Measurements from ENCODE around the gene OPA1. TPM values are rescaled to one million over a fixed set of nuclear protein-coding genes. Genes with fewer than 3 reads are reported as not detected.

OPA1 gene
- total RNA-seq, 1 experiment from 2014 or later = 62.5 TPM

DNA sequence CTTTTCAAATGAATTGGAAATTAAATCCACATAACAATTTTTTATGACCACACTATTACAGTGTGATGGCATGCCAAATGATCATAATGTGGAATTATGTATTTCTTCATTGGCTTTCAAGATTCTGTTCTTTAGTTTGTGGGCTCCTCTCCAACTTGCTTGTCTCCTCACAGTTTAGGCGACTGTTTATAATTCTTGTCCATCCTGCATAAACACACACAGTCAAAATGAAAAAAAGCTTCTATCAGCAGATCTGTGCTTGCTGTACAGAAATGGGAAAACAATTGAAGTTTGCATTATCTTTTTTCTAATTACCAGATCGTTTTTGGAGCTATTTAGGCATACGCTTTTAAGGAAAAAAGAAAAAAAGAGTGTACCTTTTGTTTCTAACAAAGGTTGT lies 37.0 kb downstream of the OPA1 start:
- no TSS peak for BruUV-seq (replicated peaks)

DNA sequence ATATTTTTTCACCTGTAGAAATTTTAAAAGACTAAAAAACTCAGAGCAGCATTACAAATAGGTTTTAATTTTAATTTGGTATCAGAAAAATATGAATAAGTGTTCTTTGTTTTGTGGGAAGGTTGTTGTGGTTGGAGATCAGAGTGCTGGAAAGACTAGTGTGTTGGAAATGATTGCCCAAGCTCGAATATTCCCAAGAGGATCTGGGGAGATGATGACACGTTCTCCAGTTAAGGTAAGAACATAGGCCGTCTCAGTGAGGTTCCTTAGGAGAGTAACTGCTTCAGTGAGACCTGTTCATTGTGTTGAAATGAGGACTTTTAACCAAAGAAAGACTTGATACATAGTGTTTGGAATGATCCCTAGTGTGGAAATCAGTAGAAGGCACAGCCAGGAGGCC lies 44.8 kb downstream of the OPA1 start:
- no peaks in the 10 kb centered on the region for H3K27me3 Mint-ChIP-seq (ENCODE audit: insufficient read depth, unreplicated experiment)
- POLR2A ChIA-PET = no interaction called here
- no TSS peak for BruUV-seq (replicated peaks)
- peak; percentile 18 for DNase-seq (ENCODE audit: unreplicated experiment)
- peaks cover 18% of the 10 kb centered on the region for H3K36me3 Mint-ChIP-seq (ENCODE audit: insufficient read depth, unreplicated experiment)
- H3K9me3 Mint-ChIP-seq (ENCODE audit: unreplicated experiment) = no peaks in the 10 kb centered on the region
- H3K4me1 Mint-ChIP-seq (ENCODE audit: insufficient read depth, unreplicated experiment) = no peaks in the 10 kb centered on the region
- intact Hi-C loops (cut with micrococcal nuclease) = no loop called here
- no peak overlapping the region for H3K27ac Mint-ChIP-seq (ENCODE audit: low read depth, unreplicated experiment)
- TF ChIP-seq, protein P1, sequence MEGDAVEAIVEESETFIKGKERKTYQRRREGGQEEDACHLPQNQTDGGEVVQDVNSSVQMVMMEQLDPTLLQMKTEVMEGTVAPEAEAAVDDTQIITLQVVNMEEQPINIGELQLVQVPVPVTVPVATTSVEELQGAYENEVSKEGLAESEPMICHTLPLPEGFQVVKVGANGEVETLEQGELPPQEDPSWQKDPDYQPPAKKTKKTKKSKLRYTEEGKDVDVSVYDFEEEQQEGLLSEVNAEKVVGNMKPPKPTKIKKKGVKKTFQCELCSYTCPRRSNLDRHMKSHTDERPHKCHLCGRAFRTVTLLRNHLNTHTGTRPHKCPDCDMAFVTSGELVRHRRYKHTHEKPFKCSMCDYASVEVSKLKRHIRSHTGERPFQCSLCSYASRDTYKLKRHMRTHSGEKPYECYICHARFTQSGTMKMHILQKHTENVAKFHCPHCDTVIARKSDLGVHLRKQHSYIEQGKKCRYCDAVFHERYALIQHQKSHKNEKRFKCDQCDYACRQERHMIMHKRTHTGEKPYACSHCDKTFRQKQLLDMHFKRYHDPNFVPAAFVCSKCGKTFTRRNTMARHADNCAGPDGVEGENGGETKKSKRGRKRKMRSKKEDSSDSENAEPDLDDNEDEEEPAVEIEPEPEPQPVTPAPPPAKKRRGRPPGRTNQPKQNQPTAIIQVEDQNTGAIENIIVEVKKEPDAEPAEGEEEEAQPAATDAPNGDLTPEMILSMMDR (IDR thresholded peaks at IDR 0.05; ENCODE audit: unreplicated experiment) = no peak
- H3K4me3 Mint-ChIP-seq (ENCODE audit: unreplicated experiment) = no peak overlapping the region
- CTCF ChIA-PET = no interaction called here

More for the DNA sequence above, 37.0 kb downstream of the OPA1 start:
- no peaks in the 10 kb centered on the region for H3K27me3 Mint-ChIP-seq (ENCODE audit: insufficient read depth, unreplicated experiment)
- peaks cover 31% of the 10 kb centered on the region for H3K36me3 Mint-ChIP-seq (ENCODE audit: insufficient read depth, unreplicated experiment)
- POLR2A ChIA-PET = no interaction called here
- H3K9me3 Mint-ChIP-seq (ENCODE audit: unreplicated experiment) = no peaks in the 10 kb centered on the region
- CTCF ChIA-PET = interaction anchor here (0.6 kb wide), 2 partner anchors 170 to 812 kb away, joined by 3 read pairs; no protein-coding TSS in a partner anchor
- no peak overlapping the region for H3K27ac Mint-ChIP-seq (ENCODE audit: low read depth, unreplicated experiment)
- H3K4me1 Mint-ChIP-seq (ENCODE audit: insufficient read depth, unreplicated experiment) = no peaks in the 10 kb centered on the region
- H3K4me3 Mint-ChIP-seq (ENCODE audit: unreplicated experiment) = no peak overlapping the region
- TF ChIP-seq, protein P1 (IDR thresholded peaks at IDR 0.05; ENCODE audit: unreplicated experiment) = no peak
- no peak for DNase-seq (ENCODE audit: unreplicated experiment)
- intact Hi-C loops (cut with micrococcal nuclease) = no loop called here

DNA sequence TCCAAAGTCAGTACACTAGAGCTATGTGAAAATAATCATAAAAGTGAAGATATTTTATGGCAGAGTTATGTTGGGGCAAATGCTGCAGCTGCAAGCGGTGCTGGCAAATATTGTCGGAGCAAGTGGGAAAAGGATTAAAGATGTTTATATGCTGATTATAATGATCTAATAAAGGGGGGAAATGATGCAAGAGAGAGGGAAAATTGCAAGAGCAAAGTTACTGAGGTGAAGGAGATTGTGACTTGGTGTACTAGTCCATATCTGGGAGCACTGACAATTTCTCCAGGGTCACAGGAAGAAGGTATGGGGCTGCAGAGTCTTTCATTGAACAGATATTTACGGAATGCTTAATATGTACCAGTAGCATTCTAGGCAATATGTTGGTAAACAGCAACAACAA lies 45.8 kb downstream of the OPA1 start:
- intact Hi-C loops (cut with micrococcal nuclease) = no loop called here
- TF ChIP-seq, protein P1 (IDR thresholded peaks at IDR 0.05; ENCODE audit: unreplicated experiment) = no peak
- CTCF ChIA-PET = no interaction called here
- POLR2A ChIA-PET = no interaction called here
- Mint-ChIP-seq H3K27ac (ENCODE audit: low read depth, unreplicated experiment) (no peak overlapping the region), H3K4me1 (ENCODE audit: insufficient read depth, unreplicated experiment) (no peaks in the 10 kb centered on the region), H3K36me3 (ENCODE audit: insufficient read depth, unreplicated experiment) (peaks cover 25% of the 10 kb centered on the region), H3K9me3 (ENCODE audit: unreplicated experiment) (no peaks in the 10 kb centered on the region), H3K27me3 (ENCODE audit: insufficient read depth, unreplicated experiment) (no peaks in the 10 kb centered on the region), H3K4me3 (ENCODE audit: unreplicated experiment) (no peak overlapping the region)
- no TSS peak for BruUV-seq (replicated peaks)
- no peak for DNase-seq (ENCODE audit: unreplicated experiment)

DNA sequence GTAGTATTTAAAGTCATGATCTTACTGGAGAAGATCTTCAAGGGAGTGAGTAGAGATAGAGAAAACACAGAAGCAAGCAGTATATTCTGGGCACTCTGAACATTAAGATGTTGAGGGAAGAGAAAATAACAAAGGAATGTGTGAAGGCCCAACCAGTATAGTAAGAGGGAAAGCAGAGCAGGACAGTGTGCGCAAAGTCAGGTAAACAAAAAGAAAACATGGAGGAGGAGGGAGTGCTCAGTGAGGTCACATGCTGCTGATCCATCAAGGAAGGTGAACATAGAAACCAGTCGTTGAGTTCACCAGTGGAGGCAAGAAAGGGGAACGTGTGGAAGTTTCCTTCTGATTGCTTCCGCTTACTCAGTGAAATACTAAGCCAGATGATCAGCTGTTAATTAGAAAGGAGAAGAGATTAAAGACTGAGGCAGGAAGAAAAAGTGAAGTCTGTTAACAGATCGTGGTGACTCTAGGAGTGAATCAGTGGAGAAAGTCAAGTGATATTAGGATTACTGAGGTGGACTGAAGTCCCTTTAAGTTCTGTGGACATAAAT lies 47.2 kb downstream of the OPA1 start:
- no peak for DNase-seq (ENCODE audit: unreplicated experiment)
- Mint-ChIP-seq H3K4me1 (ENCODE audit: insufficient read depth, unreplicated experiment) (no peaks in the 10 kb centered on the region), H3K27ac (ENCODE audit: low read depth, unreplicated experiment) (no peak overlapping the region), H3K36me3 (ENCODE audit: insufficient read depth, unreplicated experiment) (peaks cover 37% of the 10 kb centered on the region), H3K9me3 (ENCODE audit: unreplicated experiment) (no peaks in the 10 kb centered on the region), H3K4me3 (ENCODE audit: unreplicated experiment) (no peak overlapping the region), H3K27me3 (ENCODE audit: insufficient read depth, unreplicated experiment) (no peaks in the 10 kb centered on the region)
- ChIA-PET POLR2A (no interaction called here), CTCF (no interaction called here)
- TF ChIP-seq, protein P1 (IDR thresholded peaks at IDR 0.05; ENCODE audit: unreplicated experiment) = no peak
- no TSS peak for BruUV-seq (replicated peaks)
- intact Hi-C loops (cut with micrococcal nuclease) = no loop called here

Measured in MCF 10A (cell line).